ENCODE measurements around the gene HSD17B2. TPM values are rescaled to one million over a fixed set of nuclear protein-coding genes. Genes with fewer than 3 reads are reported as not detected.

The HSD17B2 gene
- total and polyA plus RNA-seq, 4 donors, result 0.48 to 2.5 (median 1.1) TPM

DNA sequence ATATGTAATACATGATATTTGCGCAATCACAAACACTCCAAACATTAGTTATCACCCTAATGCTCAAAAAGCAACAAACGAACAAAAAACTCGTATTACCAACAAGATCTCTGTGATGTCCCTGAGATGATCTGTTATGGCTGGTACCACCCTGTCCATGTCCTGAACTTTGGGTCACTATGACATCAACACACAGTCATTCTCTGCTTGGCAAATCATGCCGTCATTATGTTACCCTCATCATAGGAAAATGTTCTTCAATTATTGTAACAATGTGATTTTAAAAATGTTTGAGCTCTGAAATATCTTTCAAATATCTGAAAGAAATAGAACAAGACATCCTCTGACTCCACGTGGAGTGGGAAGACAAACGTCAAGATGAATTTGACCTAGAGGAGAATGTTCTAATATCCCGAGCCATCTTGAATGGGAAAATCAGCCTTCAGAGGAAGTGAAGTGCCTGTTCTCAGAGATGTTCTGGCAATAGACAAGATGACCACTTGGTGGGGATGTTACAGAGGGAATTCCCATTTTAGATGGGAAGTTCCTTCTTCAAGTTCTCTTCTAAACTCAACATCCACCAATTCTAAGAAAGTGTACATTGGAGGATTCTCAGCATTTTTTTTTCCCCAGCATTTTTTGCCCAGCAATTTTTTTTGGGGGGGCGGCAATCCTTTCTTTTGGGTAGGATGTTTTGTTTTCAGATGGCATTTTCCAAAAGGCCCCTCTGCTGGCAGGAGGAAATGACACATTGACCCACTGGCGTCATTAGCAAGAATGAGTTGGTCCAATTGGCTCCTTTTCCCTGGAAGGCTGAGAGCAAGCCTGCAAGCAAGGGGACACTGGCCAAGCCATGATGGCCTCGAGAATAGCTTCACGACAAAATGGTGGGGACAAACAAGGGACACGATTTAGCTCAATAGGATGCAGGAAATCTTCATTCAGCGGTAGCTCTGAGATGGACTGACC lies 3.7 kb upstream of the HSD17B2 start:
- peak in 4 of 6 donors; percentile 33 to 83 (median 56) for DNase-seq (ENCODE audit: low read depth in 4 of 6, low spot score in 6 of 6)
- WGBS (ENCODE audit: insufficient coverage), result 66% methylated on average over 10 of the region's 13 CpGs

DNA sequence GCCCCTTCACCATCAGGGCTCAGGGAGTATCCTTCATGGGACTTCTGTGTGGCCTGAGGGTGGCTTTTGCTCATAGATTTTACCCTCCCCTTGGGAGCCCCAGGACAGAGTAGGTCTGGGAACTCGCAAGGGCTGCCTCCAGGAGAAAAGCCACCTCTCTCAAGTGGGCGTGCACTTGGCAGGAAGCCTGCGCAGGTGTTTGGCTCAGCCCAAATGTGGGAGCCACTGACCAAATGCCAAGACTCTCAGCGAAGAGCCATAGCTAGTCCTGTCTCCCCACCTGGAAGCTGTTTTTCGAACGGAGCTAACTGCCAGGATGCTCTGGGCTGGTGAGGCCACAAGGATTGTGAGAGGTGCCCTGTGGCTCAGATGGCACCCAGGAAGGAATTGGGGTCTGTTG lies 2.0 kb upstream of the HSD17B2 start:
- Histone ChIP-seq H3K9me3 (ENCODE audit: control insufficient read depth, insufficient read depth, low read length) (no peaks in the 10 kb centered on the region), H3K27ac (ENCODE audit: low read depth, low read length) (no peak overlapping the region), H3K36me3 (ENCODE audit: control insufficient read depth, insufficient read depth, low read length) (no peaks in the 10 kb centered on the region), H3K27me3 (ENCODE audit: control insufficient read depth, insufficient read depth, low read length) (no peaks in the 10 kb centered on the region), H3K4me3 (ENCODE audit: low read depth, low read length) (no peak overlapping the region), H3K4me1 (ENCODE audit: control insufficient read depth, insufficient read depth, low read length) (no peaks in the 10 kb centered on the region)
- no peak for DNase-seq (ENCODE audit: low read depth in 4 of 6, low spot score in 6 of 6)
- 92% methylated on average over 5 of the region's 6 CpGs for WGBS (ENCODE audit: insufficient coverage)

More for the DNA sequence above, 3.7 kb upstream of the HSD17B2 start:
- Histone ChIP-seq H3K36me3 (ENCODE audit: control insufficient read depth, insufficient read depth, low read length) (no peaks in the 10 kb centered on the region), H3K27ac (ENCODE audit: low read depth, low read length) (no peak overlapping the region), H3K4me3 (ENCODE audit: low read depth, low read length) (no peak overlapping the region), H3K9me3 (ENCODE audit: control insufficient read depth, insufficient read depth, low read length) (no peaks in the 10 kb centered on the region), H3K4me1 (ENCODE audit: control insufficient read depth, insufficient read depth, low read length) (no peaks in the 10 kb centered on the region), H3K27me3 (ENCODE audit: control insufficient read depth, insufficient read depth, low read length) (no peaks in the 10 kb centered on the region)

DNA sequence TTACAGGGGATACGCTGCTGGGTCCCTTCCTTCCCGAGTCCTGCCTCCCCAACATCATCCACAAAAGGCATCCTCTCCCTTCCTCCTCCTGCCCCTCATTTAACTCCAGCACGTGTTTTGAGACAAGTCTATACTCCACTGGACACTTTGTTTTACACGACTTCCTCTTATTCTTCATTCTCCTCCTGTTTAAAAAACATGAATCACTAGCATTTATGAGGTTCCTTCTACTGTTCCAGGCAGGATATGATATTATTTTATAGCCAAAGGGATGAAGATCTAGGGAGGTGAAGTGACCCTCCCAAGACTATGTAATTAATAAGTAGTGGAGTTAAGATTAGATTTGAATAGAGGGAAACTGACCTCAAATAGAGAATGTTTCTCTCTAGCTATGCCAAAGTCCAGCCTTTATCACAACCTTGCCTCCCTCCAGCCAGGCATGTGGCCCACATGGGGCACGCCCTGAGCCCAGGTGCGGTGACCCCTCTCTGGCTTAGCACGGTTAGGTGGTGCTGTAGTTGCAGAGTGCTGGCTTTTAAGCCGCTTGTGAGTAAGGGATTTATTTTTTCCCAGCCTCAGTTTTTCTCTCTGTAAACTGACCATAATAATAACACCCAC lies 1.3 kb upstream of the HSD17B2 start:
- Histone ChIP-seq H3K27ac (ENCODE audit: low read depth, low read length) (no peak overlapping the region), H3K36me3 (ENCODE audit: control insufficient read depth, insufficient read depth, low read length) (no peaks in the 10 kb centered on the region), H3K9me3 (ENCODE audit: control insufficient read depth, insufficient read depth, low read length) (no peaks in the 10 kb centered on the region), H3K27me3 (ENCODE audit: control insufficient read depth, insufficient read depth, low read length) (no peaks in the 10 kb centered on the region), H3K4me3 (ENCODE audit: low read depth, low read length) (no peak overlapping the region), H3K4me1 (ENCODE audit: control insufficient read depth, insufficient read depth, low read length) (no peaks in the 10 kb centered on the region)
- WGBS (ENCODE audit: insufficient coverage), result 52% methylated on average over 3 of the region's 8 CpGs
- no peak for DNase-seq (ENCODE audit: low read depth in 4 of 6, low spot score in 6 of 6)

DNA sequence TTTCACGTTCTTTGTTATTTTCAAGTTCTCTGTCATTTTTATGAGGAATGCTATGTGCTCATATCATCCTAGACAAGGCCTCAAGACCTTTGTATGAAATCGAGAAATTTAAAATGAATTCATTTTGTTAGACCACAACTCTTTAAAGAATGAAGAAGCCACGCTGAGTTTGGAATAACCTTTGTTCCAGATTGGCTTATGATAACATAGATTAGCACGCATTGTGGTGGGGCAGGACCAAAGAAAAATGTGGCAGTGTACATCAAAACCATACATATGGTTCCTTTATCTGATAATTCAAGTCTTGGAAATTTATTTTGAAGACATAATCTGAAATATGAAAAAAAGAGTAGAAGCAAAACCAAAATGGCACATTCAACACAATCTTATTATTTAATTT lies 2.2 kb downstream of the HSD17B2 start:
- DNase-seq (ENCODE audit: low read depth in 4 of 6, low spot score in 6 of 6), result no peak
- Histone ChIP-seq H3K27ac (ENCODE audit: low read depth, low read length) (no peak overlapping the region), H3K27me3 (ENCODE audit: control insufficient read depth, insufficient read depth, low read length) (no peaks in the 10 kb centered on the region), H3K36me3 (ENCODE audit: control insufficient read depth, insufficient read depth, low read length) (no peaks in the 10 kb centered on the region), H3K9me3 (ENCODE audit: control insufficient read depth, insufficient read depth, low read length) (no peaks in the 10 kb centered on the region), H3K4me3 (ENCODE audit: low read depth, low read length) (no peak overlapping the region), H3K4me1 (ENCODE audit: control insufficient read depth, insufficient read depth, low read length) (no peaks in the 10 kb centered on the region)
- WGBS (ENCODE audit: insufficient coverage), result no CpG with 5 or more reads among the region's 4 CpGs

DNA sequence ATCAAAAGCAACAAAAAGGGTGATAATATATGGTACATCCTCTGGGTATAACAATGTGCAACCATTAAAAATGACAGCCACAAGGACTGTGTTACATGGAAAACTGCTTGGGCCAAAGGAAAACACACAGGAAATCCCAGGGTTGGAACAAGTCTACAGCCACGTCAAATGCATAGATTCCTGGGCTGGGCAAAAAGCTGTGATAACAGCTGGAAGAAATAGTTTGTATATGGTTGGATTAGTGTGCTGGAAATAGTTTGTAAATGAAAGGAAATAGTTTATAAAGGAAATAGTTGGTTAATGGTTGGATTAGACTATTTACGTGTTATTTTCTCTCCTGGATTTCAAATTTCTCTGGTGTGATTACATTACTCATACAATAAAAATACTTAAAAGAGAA lies 2.6 kb downstream of the HSD17B2 start:
- H3K27me3 ChIP-seq (ENCODE audit: control insufficient read depth, insufficient read depth, low read length), result no peaks in the 10 kb centered on the region
- H3K9me3 ChIP-seq (ENCODE audit: control insufficient read depth, insufficient read depth, low read length), result no peaks in the 10 kb centered on the region
- no peak overlapping the region for H3K4me3 ChIP-seq (ENCODE audit: low read depth, low read length)
- no peak overlapping the region for H3K27ac ChIP-seq (ENCODE audit: low read depth, low read length)
- DNase-seq (ENCODE audit: low read depth in 4 of 6, low spot score in 6 of 6), result no peak
- no peaks in the 10 kb centered on the region for H3K36me3 ChIP-seq (ENCODE audit: control insufficient read depth, insufficient read depth, low read length)
- no peaks in the 10 kb centered on the region for H3K4me1 ChIP-seq (ENCODE audit: control insufficient read depth, insufficient read depth, low read length)
- 90% methylated on average over 1 of the region's 2 CpGs for WGBS (ENCODE audit: insufficient coverage)

DNA sequence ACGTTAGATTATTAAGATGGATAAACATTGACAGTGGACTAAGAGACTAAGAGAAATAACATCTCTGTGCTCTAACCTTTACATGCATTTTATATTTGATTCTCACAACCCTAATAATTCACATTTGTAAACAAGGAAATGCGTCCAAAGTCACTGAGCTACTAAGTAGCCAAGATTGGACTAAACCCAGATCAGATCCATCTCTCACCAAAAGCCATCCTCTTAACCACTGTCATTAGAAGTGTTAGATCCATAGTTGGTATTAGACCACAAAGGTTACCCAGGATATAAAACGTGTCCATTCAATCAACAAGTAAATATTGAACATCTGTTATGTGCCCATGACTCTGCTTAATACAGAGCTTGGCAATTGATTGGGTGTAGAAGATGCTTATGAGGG lies 5.2 kb downstream of the HSD17B2 start:
- no CpG with 5 or more reads among the region's 3 CpGs for whole genome bisulfite sequencing (ENCODE audit: insufficient coverage)
- no peak overlapping the region for H3K27ac ChIP-seq (ENCODE audit: low read depth, low read length)
- H3K27me3 ChIP-seq (ENCODE audit: control insufficient read depth, insufficient read depth, low read length), result no peaks in the 10 kb centered on the region
- no peak for DNase-seq (ENCODE audit: low read depth in 4 of 6, low spot score in 6 of 6)
- H3K4me3 ChIP-seq (ENCODE audit: low read depth, low read length), result no peak overlapping the region
- H3K4me1 ChIP-seq (ENCODE audit: control insufficient read depth, insufficient read depth, low read length), result no peaks in the 10 kb centered on the region
- no peaks in the 10 kb centered on the region for H3K36me3 ChIP-seq (ENCODE audit: control insufficient read depth, insufficient read depth, low read length)
- H3K9me3 ChIP-seq (ENCODE audit: control insufficient read depth, insufficient read depth, low read length), result no peaks in the 10 kb centered on the region

DNA sequence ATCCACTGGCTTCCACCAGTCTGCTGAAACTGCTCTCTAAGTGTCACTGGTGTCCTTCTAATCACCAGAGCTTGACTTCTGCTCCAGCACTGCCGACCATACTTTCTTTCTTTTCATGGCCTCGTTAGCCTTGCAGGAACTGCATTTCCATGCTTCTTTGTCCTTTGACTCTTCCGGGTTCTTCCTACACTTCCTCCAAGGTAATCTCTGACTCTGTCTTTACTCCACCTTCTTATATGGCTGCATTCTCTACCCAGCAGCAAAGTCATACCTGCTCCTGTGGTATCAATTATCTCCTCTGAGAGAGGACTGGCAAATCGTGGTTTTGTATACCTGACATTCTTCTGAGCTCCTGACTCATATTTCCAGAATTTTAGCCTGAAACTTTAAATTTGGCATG lies 6.5 kb downstream of the HSD17B2 start:
- H3K4me1 ChIP-seq (ENCODE audit: control insufficient read depth, insufficient read depth, low read length), result no peaks in the 10 kb centered on the region
- H3K27me3 ChIP-seq (ENCODE audit: control insufficient read depth, insufficient read depth, low read length), result no peaks in the 10 kb centered on the region
- no peaks in the 10 kb centered on the region for H3K9me3 ChIP-seq (ENCODE audit: control insufficient read depth, insufficient read depth, low read length)
- no peak for DNase-seq (ENCODE audit: low read depth in 4 of 6, low spot score in 6 of 6)
- no peak overlapping the region for H3K27ac ChIP-seq (ENCODE audit: low read depth, low read length)
- H3K4me3 ChIP-seq (ENCODE audit: low read depth, low read length), result no peak overlapping the region
- no peaks in the 10 kb centered on the region for H3K36me3 ChIP-seq (ENCODE audit: control insufficient read depth, insufficient read depth, low read length)
- WGBS (ENCODE audit: insufficient coverage), result 89% methylated on average over 3 of the region's 4 CpGs

DNA sequence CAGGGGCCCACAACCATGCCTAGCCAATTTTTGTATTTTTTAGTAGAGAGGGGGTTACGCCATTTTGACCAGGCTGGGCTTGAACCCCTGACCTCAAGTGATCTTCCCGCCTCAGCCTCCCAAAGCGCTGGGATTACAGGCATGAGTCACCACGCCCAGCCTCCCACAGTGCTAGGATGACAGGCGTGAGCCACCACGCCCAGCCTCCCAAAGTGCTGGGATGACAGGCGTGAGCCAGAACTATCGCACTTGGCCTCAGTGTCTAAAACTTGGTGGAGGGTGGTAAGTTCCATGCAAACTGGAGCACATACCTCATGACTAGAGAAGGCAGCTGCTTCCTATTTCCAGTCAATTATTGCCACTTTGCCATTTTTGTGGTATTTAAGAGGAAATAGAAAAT lies 7.1 kb downstream of the HSD17B2 start:
- no peaks in the 10 kb centered on the region for H3K9me3 ChIP-seq (ENCODE audit: control insufficient read depth, insufficient read depth, low read length)
- no peak for DNase-seq (ENCODE audit: low read depth in 4 of 6, low spot score in 6 of 6)
- H3K4me3 ChIP-seq (ENCODE audit: low read depth, low read length), result no peak overlapping the region
- 99% methylated on average over 7 of the region's 8 CpGs for WGBS (ENCODE audit: insufficient coverage)
- no peaks in the 10 kb centered on the region for H3K4me1 ChIP-seq (ENCODE audit: control insufficient read depth, insufficient read depth, low read length)
- no peaks in the 10 kb centered on the region for H3K27me3 ChIP-seq (ENCODE audit: control insufficient read depth, insufficient read depth, low read length)
- no peak overlapping the region for H3K27ac ChIP-seq (ENCODE audit: low read depth, low read length)
- H3K36me3 ChIP-seq (ENCODE audit: control insufficient read depth, insufficient read depth, low read length), result no peaks in the 10 kb centered on the region

DNA sequence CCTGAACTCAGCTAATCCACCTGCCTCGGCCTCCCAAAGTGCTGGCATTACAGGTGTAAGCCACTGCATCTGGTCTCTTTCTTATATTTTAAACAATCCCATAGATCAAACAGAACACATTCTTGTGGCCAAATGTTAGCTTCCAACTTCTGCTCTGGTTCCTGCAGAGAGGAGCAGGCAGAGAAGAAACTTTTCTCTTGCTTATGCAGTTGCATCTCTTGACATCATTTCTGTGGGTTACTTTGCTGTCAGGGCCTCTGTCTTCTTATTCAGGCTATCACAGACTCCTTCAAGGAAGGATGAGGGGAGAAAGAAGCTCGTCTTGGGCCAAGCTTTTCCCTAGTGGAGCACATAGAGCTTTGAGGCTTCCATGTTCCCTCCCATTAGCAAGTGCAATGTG lies 7.8 kb downstream of the HSD17B2 start:
- no peaks in the 10 kb centered on the region for H3K4me1 ChIP-seq (ENCODE audit: control insufficient read depth, insufficient read depth, low read length)

More for the DNA sequence above, 7.8 kb downstream of the HSD17B2 start:
- no peak for DNase-seq (ENCODE audit: low read depth in 4 of 6, low spot score in 6 of 6)
- Histone ChIP-seq H3K27ac (ENCODE audit: low read depth, low read length) (no peak overlapping the region), H3K36me3 (ENCODE audit: control insufficient read depth, insufficient read depth, low read length) (no peaks in the 10 kb centered on the region), H3K9me3 (ENCODE audit: control insufficient read depth, insufficient read depth, low read length) (no peaks in the 10 kb centered on the region), H3K27me3 (ENCODE audit: control insufficient read depth, insufficient read depth, low read length) (no peaks in the 10 kb centered on the region), H3K4me3 (ENCODE audit: low read depth, low read length) (no peak overlapping the region)
- WGBS (ENCODE audit: insufficient coverage), result 75% methylated on average over 1 of the region's 2 CpGs
